MM.1S (cell line): ENCODE data around the gene GALNT6.

Experiments
- DNase-seq: peaks from one replicate; pipeline ENCODE4 v3.0.0-alpha.2; 2015
- H2AFZ ChIP-seq: fragments of 300-600 bp; sonication (generic); 2 replicates; pipeline ENCODE4 v1.6.0; 2016; ENCODE audit warnings: antibody characterized with exemption, low read length
- H3F3A ChIP-seq: fragments of 300-600 bp; sonication (generic); 2 replicates; pipeline ENCODE4 v1.6.1; 2016; ENCODE audit warnings: mild to moderate bottlenecking, antibody characterized with exemption, low read length, moderate library complexity, mixed read lengths; ENCODE audit not compliant: insufficient read depth
- H3K27ac ChIP-seq: fragments of 300-600 bp; sonication (generic); 2 replicates; pipeline ENCODE4 v1.5.1; 2016; ENCODE audit warnings: mild to moderate bottlenecking, low read length
- H3K27me3 ChIP-seq: fragments of 300-600 bp; sonication (generic); replicated peaks from 2 replicates; pipeline ENCODE4 v1.6.0; 2016; ENCODE audit warnings: low read length; ENCODE audit not compliant: insufficient read depth
- H3K36me3 ChIP-seq: fragments of 300-600 bp; sonication (generic); replicated peaks from 2 replicates; pipeline ENCODE4 v1.6.1; 2016; ENCODE audit warnings: mild to moderate bottlenecking, low read length, mixed read lengths; ENCODE audit not compliant: insufficient read depth
- H3K4me1 ChIP-seq: fragments of 300-600 bp; sonication (generic); 2 replicates; pipeline ENCODE4 v1.6.1; 2016; ENCODE audit warnings: low read length, mixed read lengths
- H3K4me2 ChIP-seq: fragments of 300-600 bp; sonication (generic); 2 replicates; pipeline ENCODE4 v1.6.0; 2016; ENCODE audit warnings: low read depth, low read length
- H3K4me3 ChIP-seq: fragments of 300-600 bp; sonication (generic); 2 replicates; pipeline ENCODE4 v1.5.1; 2016; ENCODE audit warnings: low read length, mixed read lengths
- H3K79me2 ChIP-seq: fragments of 300-600 bp; sonication (generic); 2 replicates; pipeline ENCODE4 v1.6.1; 2016; ENCODE audit warnings: mixed run types, low read length, mixed read lengths
- H3K9ac ChIP-seq: fragments of 300-600 bp; sonication (generic); 2 replicates; pipeline ENCODE4 v1.6.1; 2016; ENCODE audit warnings: low read length, mixed read lengths
- H3K9me2 ChIP-seq: fragments of 300-600 bp; sonication (generic); replicated peaks from 2 replicates; pipeline ENCODE4 v1.6.1; 2016; ENCODE audit warnings: mild to moderate bottlenecking, low read length, mixed read lengths; ENCODE audit not compliant: insufficient read depth
- H3K9me3 ChIP-seq: fragments of 300-600 bp; sonication (generic); replicated peaks from 2 replicates; pipeline ENCODE4 v1.6.1; 2016; ENCODE audit warnings: mild to moderate bottlenecking, low read length, mixed read lengths; ENCODE audit not compliant: insufficient read depth
- H4K20me1 ChIP-seq: fragments of 300-600 bp; sonication (generic); 2 replicates; pipeline ENCODE4 v1.6.1; 2016; ENCODE audit warnings: mild to moderate bottlenecking, low read length, moderate library complexity, mixed read lengths; ENCODE audit not compliant: insufficient read depth
- EZH2 ChIP-seq: fragments of 300-600 bp; sonication (generic); optimal IDR thresholded peaks from 2 replicates; pipeline ENCODE3; 2017; ENCODE audit warnings: low read depth, mild to moderate bottlenecking, antibody characterized with exemption, low read length, mixed read lengths
- EZH2phosphoT487 ChIP-seq: fragments of 300-600 bp; sonication (generic); IDR thresholded peaks from 2 replicates; pipeline ENCODE4 v1.6.1; 2018; ENCODE audit warnings: antibody characterized with exemption, low read length
- TF ChIP-seq, protein P1 (sequence below): fragments of 300-600 bp; sonication (generic); IDR thresholded peaks from 2 replicates; pipeline ENCODE4 v1.5.1; 2016; ENCODE audit warnings: antibody characterized with exemption, low read length, mixed read lengths

The GALNT6 gene

DNA sequence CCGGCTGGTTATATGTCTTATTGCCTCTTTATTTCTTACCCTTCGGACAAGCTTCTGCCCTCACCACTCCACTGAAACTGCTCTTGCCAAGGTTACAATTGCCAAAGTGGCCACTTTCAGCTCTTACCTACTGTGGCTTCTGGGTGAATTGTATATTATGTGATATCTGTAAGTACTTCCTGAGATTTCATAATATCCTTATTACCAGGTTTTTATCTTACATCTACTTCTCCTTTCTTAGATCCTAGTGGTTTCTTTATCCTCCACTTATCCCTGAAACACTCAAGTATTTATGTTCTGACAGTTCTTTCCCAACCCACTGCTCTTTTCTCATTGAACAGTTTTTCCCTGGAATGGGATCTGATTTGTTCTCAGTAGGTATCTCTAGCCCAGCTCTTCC lies 55.3 kb downstream of the GALNT6 start:
- peaks cover under 1% of the 10 kb centered on the region; the same call in 1 of the 2 replicates for H3K4me1 ChIP-seq
- no peak overlapping the region for H2AFZ ChIP-seq
- H4K20me1 ChIP-seq: no peaks in the 10 kb centered on the region
- no peak for DNase-seq
- H3K4me3 ChIP-seq: no peak overlapping the region
- H3K36me3 ChIP-seq: no peaks in the 10 kb centered on the region
- H3K27ac ChIP-seq: no peak overlapping the region
- H3K9me2 ChIP-seq: no peaks in the 10 kb centered on the region
- no peaks in the 10 kb centered on the region for H3F3A ChIP-seq
- no peaks in the 10 kb centered on the region for H3K79me2 ChIP-seq
- TF ChIP-seq EZH2: no peak
- no peak for TF ChIP-seq EZH2phosphoT487
- TF ChIP-seq, protein P1, sequence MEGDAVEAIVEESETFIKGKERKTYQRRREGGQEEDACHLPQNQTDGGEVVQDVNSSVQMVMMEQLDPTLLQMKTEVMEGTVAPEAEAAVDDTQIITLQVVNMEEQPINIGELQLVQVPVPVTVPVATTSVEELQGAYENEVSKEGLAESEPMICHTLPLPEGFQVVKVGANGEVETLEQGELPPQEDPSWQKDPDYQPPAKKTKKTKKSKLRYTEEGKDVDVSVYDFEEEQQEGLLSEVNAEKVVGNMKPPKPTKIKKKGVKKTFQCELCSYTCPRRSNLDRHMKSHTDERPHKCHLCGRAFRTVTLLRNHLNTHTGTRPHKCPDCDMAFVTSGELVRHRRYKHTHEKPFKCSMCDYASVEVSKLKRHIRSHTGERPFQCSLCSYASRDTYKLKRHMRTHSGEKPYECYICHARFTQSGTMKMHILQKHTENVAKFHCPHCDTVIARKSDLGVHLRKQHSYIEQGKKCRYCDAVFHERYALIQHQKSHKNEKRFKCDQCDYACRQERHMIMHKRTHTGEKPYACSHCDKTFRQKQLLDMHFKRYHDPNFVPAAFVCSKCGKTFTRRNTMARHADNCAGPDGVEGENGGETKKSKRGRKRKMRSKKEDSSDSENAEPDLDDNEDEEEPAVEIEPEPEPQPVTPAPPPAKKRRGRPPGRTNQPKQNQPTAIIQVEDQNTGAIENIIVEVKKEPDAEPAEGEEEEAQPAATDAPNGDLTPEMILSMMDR: no peak
- H3K9ac ChIP-seq: no peak overlapping the region
- H3K9me3 ChIP-seq: no peaks in the 10 kb centered on the region
- H3K27me3 ChIP-seq: no peaks in the 10 kb centered on the region
- no peak overlapping the region for H3K4me2 ChIP-seq

DNA sequence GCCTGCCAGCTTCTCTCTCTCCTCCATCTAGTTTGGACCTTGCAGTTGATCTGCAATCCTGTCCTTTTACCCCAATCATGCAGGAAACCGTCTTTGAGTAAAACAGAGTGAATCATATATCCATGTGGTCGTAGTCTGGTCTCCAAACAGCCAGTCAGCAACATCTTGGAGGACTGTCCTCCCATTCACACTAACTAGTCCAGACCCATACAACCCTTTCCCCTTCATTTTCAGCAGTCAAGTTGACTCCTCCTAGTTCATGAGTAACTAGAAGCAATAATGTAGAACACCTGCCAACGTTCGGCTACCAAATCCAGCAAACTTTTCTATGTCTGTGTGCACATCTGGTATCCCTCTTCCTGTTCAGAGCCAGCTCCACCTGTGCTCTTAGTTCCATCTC lies 56.4 kb downstream of the GALNT6 start:
- peaks cover 6% of the 10 kb centered on the region for H3K4me1 ChIP-seq
- DNase-seq: no peak
- H4K20me1 ChIP-seq: no peaks in the 10 kb centered on the region
- H3K9ac ChIP-seq: no peak overlapping the region
- no peaks in the 10 kb centered on the region for H3K79me2 ChIP-seq
- no peak overlapping the region for H3K4me2 ChIP-seq
- H3K36me3 ChIP-seq: no peaks in the 10 kb centered on the region
- H3K9me2 ChIP-seq: no peaks in the 10 kb centered on the region
- H3K27me3 ChIP-seq: no peaks in the 10 kb centered on the region
- TF ChIP-seq EZH2: no peak
- TF ChIP-seq, protein P1: no peak
- TF ChIP-seq EZH2phosphoT487: no peak
- H3K27ac ChIP-seq: no peak overlapping the region
- H3K4me3 ChIP-seq: no peak overlapping the region
- no peak overlapping the region for H2AFZ ChIP-seq
- H3F3A ChIP-seq: no peaks in the 10 kb centered on the region
- no peaks in the 10 kb centered on the region for H3K9me3 ChIP-seq

DNA sequence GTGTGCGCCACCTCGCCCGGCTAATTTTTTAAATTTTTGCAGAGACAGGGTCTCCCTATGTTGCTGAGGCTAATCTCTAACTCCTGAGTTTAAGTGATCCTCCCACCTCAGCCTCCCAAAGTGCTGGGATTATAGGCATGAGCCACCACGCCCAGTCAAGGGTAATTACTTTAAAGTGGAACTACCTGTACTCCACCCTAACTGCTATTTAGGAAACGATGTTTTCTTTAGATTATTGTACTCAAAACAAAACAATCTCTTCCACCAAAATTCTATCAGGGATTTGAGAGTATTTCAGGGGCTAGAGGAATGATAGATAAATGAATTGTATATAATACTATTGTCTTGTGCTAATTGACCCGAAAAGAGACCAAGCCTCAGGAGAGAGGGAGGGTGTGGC lies 57.7 kb downstream of the GALNT6 start:
- no peak overlapping the region for H3K9ac ChIP-seq
- H2AFZ ChIP-seq: no peak overlapping the region
- no peak overlapping the region for H3K4me3 ChIP-seq
- H3K79me2 ChIP-seq: no peaks in the 10 kb centered on the region
- no peaks in the 10 kb centered on the region for H3K9me2 ChIP-seq
- peaks cover 16% of the 10 kb centered on the region for H3K4me1 ChIP-seq
- no peaks in the 10 kb centered on the region for H3K36me3 ChIP-seq
- H4K20me1 ChIP-seq: no peaks in the 10 kb centered on the region
- H3F3A ChIP-seq: no peaks in the 10 kb centered on the region
- H3K27ac ChIP-seq: no peak overlapping the region
- no peaks in the 10 kb centered on the region for H3K9me3 ChIP-seq
- no peak for DNase-seq
- H3K27me3 ChIP-seq: no peaks in the 10 kb centered on the region
- TF ChIP-seq EZH2 (no peak), EZH2phosphoT487 (no peak)
- TF ChIP-seq, protein P1: no peak
- no peak overlapping the region for H3K4me2 ChIP-seq
